Tibial nerve (tissue), 3 donors: ENCODE results near the gene SPDYE8.
"Not testable (repeated sequence)": the region's sequence is repeated elsewhere in the genome, so short reads cannot be mapped to it uniquely, and the experiment has no call there.

Experiments
- CTCF ChIP-seq, 5 experiments: fragments of 200-600 bp in 3 of 5; fragments of 450-650 bp in 2 of 5; sonication (generic) in 3 of 5; IDR thresholded peaks; one replicate each; pipeline ENCODE4 v1.5.1; 2016 to 2019; ENCODE audit warnings: antibody characterized with exemption in 5 of 5, mild to moderate bottlenecking in 3 of 5, moderate library complexity in 2 of 5
- POLR2A ChIP-seq, 2 donors: fragments of 450-650 bp; IDR thresholded peaks; one replicate each; pipeline ENCODE4 v1.6.1; 2017; ENCODE audit warnings: antibody characterized with exemption in 2 of 2, mild to moderate bottlenecking in 2 of 2, moderate library complexity in 2 of 2

- not testable (repeated sequence) for TF ChIP-seq POLR2A, CTCF (IDR thresholded peaks at IDR 0.05)
These were observed 54.8 kb downstream of the SPDYE8 start for GRCh38 chr7:72974781-72975180.
